ENCODE data around the gene MACROD2.

DNA sequence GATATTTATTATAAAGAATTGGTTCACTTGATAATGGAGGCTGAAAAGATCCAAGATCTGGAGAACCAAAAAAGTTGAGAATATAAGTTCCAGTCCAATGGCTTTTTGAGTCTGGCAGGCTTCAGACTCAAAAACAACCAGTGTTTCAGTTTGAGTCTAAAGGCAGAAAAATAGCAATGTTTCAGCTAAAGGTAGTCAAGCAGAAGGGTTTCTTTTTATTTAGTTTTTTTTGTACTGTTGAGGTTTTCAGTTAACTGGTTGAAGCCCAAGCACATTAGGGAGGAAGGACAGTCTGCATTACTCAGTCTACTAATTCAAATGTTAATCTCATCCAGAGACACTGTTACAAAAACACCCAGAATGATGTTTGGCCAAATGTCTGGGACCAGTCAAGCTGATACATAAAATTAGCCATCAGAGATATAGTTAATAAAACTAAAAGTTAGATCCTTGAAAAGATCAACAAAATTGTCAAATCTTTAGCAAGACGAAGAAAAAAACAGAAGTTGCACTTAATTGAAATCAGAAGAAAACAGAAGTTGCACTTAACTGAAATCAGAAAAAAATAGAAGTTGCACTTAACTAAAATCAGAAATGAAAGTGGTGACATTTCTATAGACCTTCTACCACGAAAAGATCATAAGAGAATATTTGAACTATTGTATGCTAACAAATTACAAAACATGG is 1322.4 kb downstream of the MACROD2 start:
- TF ChIP-seq POLR2AphosphoS5 (IDR thresholded peaks at IDR 0.05) (no peak), POLR2A (IDR thresholded peaks at IDR 0.05) (no peak)
- TF ChIP-seq, protein P1, sequence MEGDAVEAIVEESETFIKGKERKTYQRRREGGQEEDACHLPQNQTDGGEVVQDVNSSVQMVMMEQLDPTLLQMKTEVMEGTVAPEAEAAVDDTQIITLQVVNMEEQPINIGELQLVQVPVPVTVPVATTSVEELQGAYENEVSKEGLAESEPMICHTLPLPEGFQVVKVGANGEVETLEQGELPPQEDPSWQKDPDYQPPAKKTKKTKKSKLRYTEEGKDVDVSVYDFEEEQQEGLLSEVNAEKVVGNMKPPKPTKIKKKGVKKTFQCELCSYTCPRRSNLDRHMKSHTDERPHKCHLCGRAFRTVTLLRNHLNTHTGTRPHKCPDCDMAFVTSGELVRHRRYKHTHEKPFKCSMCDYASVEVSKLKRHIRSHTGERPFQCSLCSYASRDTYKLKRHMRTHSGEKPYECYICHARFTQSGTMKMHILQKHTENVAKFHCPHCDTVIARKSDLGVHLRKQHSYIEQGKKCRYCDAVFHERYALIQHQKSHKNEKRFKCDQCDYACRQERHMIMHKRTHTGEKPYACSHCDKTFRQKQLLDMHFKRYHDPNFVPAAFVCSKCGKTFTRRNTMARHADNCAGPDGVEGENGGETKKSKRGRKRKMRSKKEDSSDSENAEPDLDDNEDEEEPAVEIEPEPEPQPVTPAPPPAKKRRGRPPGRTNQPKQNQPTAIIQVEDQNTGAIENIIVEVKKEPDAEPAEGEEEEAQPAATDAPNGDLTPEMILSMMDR (IDR thresholded peaks at IDR 0.05) = no peak

Data from suprapubic skin (tissue), 4 donors.